ENCODE results near the gene CDIP1. TPM values are rescaled to one million over a fixed set of nuclear protein-coding genes. Genes with fewer than 3 reads are reported as not detected.

CDIP1 gene
- total and polyA plus RNA-seq, 2 experiments from 2014 or later, result 39.2 to 57.6 TPM

GRCh38 chr16:4552541-4552940, 14.0 kb upstream of the CDIP1 start:
- Histone ChIP-seq H3K36me3 (ENCODE audit: insufficient read depth) (no peaks in the 10 kb centered on the region), H3K27me3 (ENCODE audit: insufficient read depth) (no peaks in the 10 kb centered on the region), H3K9me2 (ENCODE audit: insufficient read depth) (no peaks in the 10 kb centered on the region), H4K20me1 (replicated peaks; ENCODE audit: insufficient read depth) (no peaks in the 10 kb centered on the region), H3K4me1 (ENCODE audit: insufficient read depth) (no peaks in the 10 kb centered on the region), H3F3A (replicated peaks; ENCODE audit: low read depth) (no peaks in the 10 kb centered on the region), H3K4me2 (no peak overlapping the region), H3K27ac (ENCODE audit: low read depth) (no peak overlapping the region), H2AFZ (no peak overlapping the region), H3K79me2 (replicated peaks; ENCODE audit: insufficient read depth) (no peaks in the 10 kb centered on the region), H3K4me3 (no peak overlapping the region)
- no peak overlapping the region for H3K4me3 Mint-ChIP-seq
- TF ChIP-seq ZNF462 (CRISPR knock-in tag; IDR thresholded peaks at IDR 0.05), result no peak
- no peaks in the 10 kb centered on the region for H3K36me3 Mint-ChIP-seq (ENCODE audit: low read depth)
- peaks cover 4% of the 10 kb centered on the region for H3K27me3 Mint-ChIP-seq (ENCODE audit: insufficient read depth, low read depth, poor library complexity)
- H3K4me1 Mint-ChIP-seq, result peaks cover 3% of the 10 kb centered on the region; the same call in 2 of the 3 replicates
- H3K9me3 Mint-ChIP-seq, result no peaks in the 10 kb centered on the region
- no peak for ATAC-seq
- H3K27ac Mint-ChIP-seq, result no peak overlapping the region
- no peak for DNase-seq (ENCODE audit: low spot score)

GRCh38 chr16:4550591-4550990, 12.0 kb upstream of the CDIP1 start:
- H3K27ac ChIP-seq (ENCODE audit: low read depth), result no peak overlapping the region
- no peak for ATAC-seq
- no peaks in the 10 kb centered on the region for H3K27me3 ChIP-seq (ENCODE audit: insufficient read depth)
- DNase-seq (ENCODE audit: low spot score), result no peak
- no peak overlapping the region for H3K27ac Mint-ChIP-seq
- no peak for TF ChIP-seq ZNF331 (CRISPR knock-in tag; IDR thresholded peaks at IDR 0.05; ENCODE audit: low read depth)
- no peak for TF ChIP-seq ZNF114 (CRISPR knock-in tag; IDR thresholded peaks at IDR 0.05)
- no peak overlapping the region for H3K4me2 ChIP-seq
- H3K36me3 Mint-ChIP-seq (ENCODE audit: low read depth), result no peaks in the 10 kb centered on the region
- no peak overlapping the region for H3K4me3 ChIP-seq
- H3K4me1 ChIP-seq (ENCODE audit: insufficient read depth), result no peaks in the 10 kb centered on the region
- H3K27me3 Mint-ChIP-seq (ENCODE audit: insufficient read depth, low read depth, poor library complexity), result peaks cover 4% of the 10 kb centered on the region
- H3K4me1 Mint-ChIP-seq, result peaks cover 3% of the 10 kb centered on the region; the same call in 2 of the 3 replicates
- H4K20me1 ChIP-seq (replicated peaks; ENCODE audit: insufficient read depth), result no peaks in the 10 kb centered on the region
- H3F3A ChIP-seq (replicated peaks; ENCODE audit: low read depth), result no peaks in the 10 kb centered on the region
- no peaks in the 10 kb centered on the region for H3K79me2 ChIP-seq (replicated peaks; ENCODE audit: insufficient read depth)
- H3K9me2 ChIP-seq (ENCODE audit: insufficient read depth), result no peaks in the 10 kb centered on the region
- no peaks in the 10 kb centered on the region for H3K9me3 Mint-ChIP-seq
- no peak overlapping the region for H2AFZ ChIP-seq
- H3K4me3 Mint-ChIP-seq, result no peak overlapping the region
- no peaks in the 10 kb centered on the region for H3K36me3 ChIP-seq (ENCODE audit: insufficient read depth)
